ENCODE data around the gene ANKRD11.

- TF ChIP-seq CTCF (optimal IDR thresholded peaks at IDR 0.05 in 1 of 3, IDR thresholded peaks at IDR 0.05 in 1 of 3, conservative IDR thresholded peaks at IDR 0.05 in 1 of 3; ENCODE audit: extremely low read depth in 1 of 3, insufficient read depth in 2 of 3, low read length in 3 of 3) = no peak
- no peak for TF ChIP-seq EZH2 (IDR thresholded peaks at IDR 0.05; ENCODE audit: low read length)
Measured at GRCh38 chr16:89300976-89301360, 189.4 kb downstream of the ANKRD11 start.
